Measurements from ENCODE around the gene NFIL3.

The NFIL3 gene

GRCh38 chr9:91421971-91422757 lies 1.5 kb downstream of the NFIL3 start:
- no peak for DNase-seq

GRCh38 chr9:91421128-91421765 lies 2.4 kb downstream of the NFIL3 start:
- DNase-seq = no peak

- no peak for DNase-seq
Measured at GRCh38 chr9:91420501-91421127, 3.0 kb downstream of the NFIL3 start.

- DNase-seq = no peak
Measured at GRCh38 chr9:91419222-91420191, 4.1 kb downstream of the NFIL3 start.

GRCh38 chr9:91418215-91418610 lies 5.4 kb downstream of the NFIL3 start:
- DNase-seq = no peak

GRCh38 chr9:91417602-91418214 lies 5.9 kb downstream of the NFIL3 start:
- no peak for DNase-seq

GRCh38 chr9:91416096-91416712 lies 7.4 kb downstream of the NFIL3 start:
- DNase-seq = no peak

GRCh38 chr9:91415290-91415689 lies 8.3 kb downstream of the NFIL3 start:
- DNase-seq = no peak

- no peak for DNase-seq
Measured at GRCh38 chr9:91412941-91413340, 10.7 kb downstream of the NFIL3 start.

GRCh38 chr9:91411096-91411771 lies 12.4 kb downstream of the NFIL3 start:
- DNase-seq = no peak

- no peak for DNase-seq
Measured at GRCh38 chr9:91410161-91410560, 13.5 kb downstream of the NFIL3 start.

GRCh38 chr9:91408475-91408874 lies 15.2 kb downstream of the NFIL3 start:
- no peak for DNase-seq

- no peak for DNase-seq
Measured at GRCh38 chr9:91407580-91408318, 15.9 kb downstream of the NFIL3 start.

- DNase-seq = no peak
Measured at GRCh38 chr9:91405343-91406077, 18.1 kb downstream of the NFIL3 start.

GRCh38 chr9:91403665-91404543 lies 19.7 kb downstream of the NFIL3 start:
- DNase-seq = no peak

- no peak for DNase-seq
Measured at GRCh38 chr9:91398926-91399325, 24.7 kb downstream of the NFIL3 start.

- no peak for DNase-seq
Measured at GRCh38 chr9:91395553-91396471, 27.8 kb downstream of the NFIL3 start.

- DNase-seq = no peak
Measured at GRCh38 chr9:91395106-91395552, 28.5 kb downstream of the NFIL3 start.

Data from activated naive CD4-positive, alpha-beta T cell (primary cell).